Prostate gland (tissue), 2 donors: ENCODE data around the gene EPB41L4A. TPM values are rescaled to one million over a fixed set of nuclear protein-coding genes. Genes with fewer than 3 reads are reported as not detected.

ENCODE experiments used
- DNase-seq: peaks from one replicate; pipeline ENCODE4 v3.0.0-alpha.2; 2019; ENCODE audit warnings: low spot score
- H3K27ac ChIP-seq, 2 donors: fragments of 200-600 bp; sonication (generic); 2 replicates each; pipeline ENCODE4 v1.5.1; 2017 to 2019
- H3K27me3 ChIP-seq: fragments of 200-600 bp; sonication (generic); replicated peaks from 2 replicates; pipeline ENCODE4 v1.5.1; 2019; ENCODE audit not compliant: insufficient read depth
- H3K36me3 ChIP-seq, 2 donors: fragments of 200-600 bp; sonication (generic); 1 replicate in 1 of 2; 2 replicates in 1 of 2; pipeline versions ENCODE4 v1.5.1 to v1.8.1; 2017 to 2019
- H3K4me1 ChIP-seq: fragments of 200-600 bp; sonication (generic); replicated peaks from 2 replicates; pipeline ENCODE4 v1.5.1; 2019
- H3K4me3 ChIP-seq, 2 donors: fragments of 200-600 bp; sonication (generic); 2 replicates each; pipeline ENCODE4 v1.5.1; 2017 to 2019
- H3K9me3 ChIP-seq: fragments of 200-600 bp; sonication (generic); 2 replicates; pipeline ENCODE4 v1.5.1; 2017
- CTCF ChIP-seq, 4 experiments: fragments of 200-600 bp in 2 of 4; fragments of 450-650 bp in 2 of 4; sonication (generic) in 2 of 4; IDR thresholded peaks; 1 replicate in 3 of 4; 2 replicates in 1 of 4; pipeline ENCODE4 v1.5.1; 2016 to 2019; ENCODE audit warnings: antibody characterized with exemption in 4 of 4, mild to moderate bottlenecking in 2 of 4, moderate library complexity in 2 of 4
- POLR2A ChIP-seq: fragments of 450-650 bp; IDR thresholded peaks from one replicate; pipeline ENCODE4 v1.6.1; 2016; ENCODE audit warnings: antibody characterized with exemption, mild to moderate bottlenecking
- POLR2AphosphoS5 ChIP-seq: sonication (generic); formaldehyde crosslinking; IDR thresholded peaks from one replicate; pipeline ENCODE4 v1.6.1; 2017; ENCODE audit warnings: antibody characterized with exemption
- WGBS: methylation state at CpG from one replicate; pipeline ENCODE4 v1.1.5; 2018; 5-methylcytosine and 5-hydroxymethylcytosine counted together
- intact Hi-C: fragments of 100-400 bp; cut with DNase I; formaldehyde crosslinking; loops from one replicate; pipeline ENCODE4 v1.14.2; 2022
- total RNA-seq, 2 donors: library from RNA; depleted of rRNA; stranded (reverse); fragments of >200 nt; gene quantifications; one replicate each; pipeline ENCODE4 v1.1.0, GENCODE V29; 2016

Gene EPB41L4A
- total RNA-seq, 2 donors from 2014 or later = 23.0 to 37.5 TPM

- no peak for DNase-seq
- Histone ChIP-seq H3K27me3 (no peaks in the 10 kb centered on the region), H3K4me3 (no peak overlapping the region), H3K36me3 (no peaks in the 10 kb centered on the region), H3K27ac (no peak overlapping the region), H3K9me3 (no peaks in the 10 kb centered on the region), H3K4me1 (no peaks in the 10 kb centered on the region)
- 98% methylated on average over 4 of the region's 4 CpGs for WGBS
- intact Hi-C loops = no loop called here
- no peak for TF ChIP-seq POLR2A
- no peak for TF ChIP-seq CTCF (IDR thresholded peaks at IDR 0.05)
- no peak for TF ChIP-seq POLR2AphosphoS5
Observed at GRCh38 chr5:112289465-112289864, 129.6 kb downstream of the EPB41L4A start.

- Histone ChIP-seq H3K36me3 (no peaks in the 10 kb centered on the region), H3K27ac (no peak overlapping the region), H3K4me3 (no peak overlapping the region), H3K4me1 (no peaks in the 10 kb centered on the region), H3K9me3 (no peaks in the 10 kb centered on the region), H3K27me3 (no peaks in the 10 kb centered on the region)
- TF ChIP-seq POLR2AphosphoS5 (no peak), CTCF (IDR thresholded peaks at IDR 0.05) (no peak), POLR2A (no peak)
- WGBS = 85% methylated on average over 5 of the region's 5 CpGs
- DNase-seq = no peak
- intact Hi-C loops = no loop called here
Observed at GRCh38 chr5:112283943-112284929, 134.8 kb downstream of the EPB41L4A start.

GRCh38 chr5:112283034-112283582, 136.0 kb downstream of the EPB41L4A start:
- 91% methylated on average over 3 of the region's 3 CpGs for WGBS
- no peak overlapping the region for H3K27ac ChIP-seq
- no peaks in the 10 kb centered on the region for H3K27me3 ChIP-seq
- H3K4me1 ChIP-seq = no peaks in the 10 kb centered on the region
- no peak for DNase-seq
- TF ChIP-seq POLR2A = no peak
- no peak for TF ChIP-seq CTCF (IDR thresholded peaks at IDR 0.05)
- TF ChIP-seq POLR2AphosphoS5 = no peak
- intact Hi-C loops = no loop called here
- no peak overlapping the region for H3K4me3 ChIP-seq
- H3K36me3 ChIP-seq = no peaks in the 10 kb centered on the region
- H3K9me3 ChIP-seq = no peaks in the 10 kb centered on the region

GRCh38 chr5:112279082-112279481, 140.0 kb downstream of the EPB41L4A start:
- Histone ChIP-seq H3K27me3 (no peaks in the 10 kb centered on the region), H3K4me1 (no peaks in the 10 kb centered on the region), H3K4me3 (no peak overlapping the region), H3K9me3 (no peaks in the 10 kb centered on the region), H3K27ac (no peak overlapping the region), H3K36me3 (no peaks in the 10 kb centered on the region)
- DNase-seq = no peak
- intact Hi-C loops = no loop called here
- TF ChIP-seq POLR2A (no peak), CTCF (IDR thresholded peaks at IDR 0.05) (no peak), POLR2AphosphoS5 (no peak)
- 88% methylated on average over 5 of the region's 5 CpGs for WGBS

DNA sequence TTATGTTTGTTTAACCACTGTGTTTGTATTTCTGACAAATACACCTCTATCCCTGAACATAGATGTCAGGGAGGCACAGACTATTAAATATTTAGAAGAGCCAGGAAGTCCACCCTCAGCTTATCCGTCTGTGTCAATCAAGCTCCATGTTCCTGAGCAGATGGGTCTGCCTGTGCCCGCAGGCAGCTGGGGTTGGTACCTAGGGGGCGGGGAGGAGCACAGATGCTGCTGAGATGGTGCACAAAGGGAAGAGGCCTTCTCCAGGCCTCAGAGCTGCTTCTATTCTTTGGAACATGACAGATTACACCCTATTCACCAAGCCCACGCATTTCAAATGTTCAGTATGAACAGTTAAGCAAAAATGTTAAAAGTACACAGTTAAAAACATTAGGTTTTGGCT, 142.1 kb downstream of the EPB41L4A start:
- DNase-seq = no peak
- H3K9me3 ChIP-seq = no peaks in the 10 kb centered on the region
- H3K27ac ChIP-seq = no peak overlapping the region
- 71% methylated on average over 4 of the region's 4 CpGs for WGBS
- H3K4me3 ChIP-seq = no peak overlapping the region
- intact Hi-C loops = no loop called here
- no peaks in the 10 kb centered on the region for H3K27me3 ChIP-seq
- TF ChIP-seq POLR2A (no peak), POLR2AphosphoS5 (no peak), CTCF (IDR thresholded peaks at IDR 0.05) (no peak)
- H3K4me1 ChIP-seq = no peaks in the 10 kb centered on the region
- H3K36me3 ChIP-seq = no peaks in the 10 kb centered on the region
